Liver (tissue), 3 donors: ENCODE measurements around the gene LRRC74B.

Source experiments
- ATF3 ChIP-seq: IDR thresholded peaks from 2 replicates; pipeline ENCODE4 v1.6.1; 2016; ENCODE audit warnings: antibody characterized with exemption
- FOXA1 ChIP-seq: IDR thresholded peaks from 2 replicates; pipeline ENCODE4 v1.6.1; 2016; ENCODE audit warnings: antibody characterized with exemption
- HNF4G ChIP-seq: IDR thresholded peaks from 2 replicates; pipeline ENCODE4 v1.6.1; 2016; ENCODE audit warnings: antibody characterized with exemption
- JUND ChIP-seq, 2 donors: IDR thresholded peaks; 2 replicates each; pipeline ENCODE4 v1.6.1; 2016; ENCODE audit warnings: antibody characterized with exemption in 2 of 2
- RAD21 ChIP-seq, 2 donors: IDR thresholded peaks; 2 replicates each; pipeline ENCODE4 v1.6.1; 2016; ENCODE audit warnings: antibody characterized with exemption in 2 of 2, mild to moderate bottlenecking in 2 of 2
- REST ChIP-seq: IDR thresholded peaks from 2 replicates; pipeline ENCODE4 v1.6.1; 2016; ENCODE audit warnings: antibody characterized with exemption, mild to moderate bottlenecking
- RXRA ChIP-seq, 2 donors: IDR thresholded peaks; 2 replicates each; pipeline ENCODE4 v1.6.1; 2017 to 2018; ENCODE audit warnings: antibody characterized with exemption in 2 of 2, mild to moderate bottlenecking in 1 of 2
- SP1 ChIP-seq: IDR thresholded peaks from 2 replicates; pipeline ENCODE4 v1.6.1; 2018; ENCODE audit warnings: antibody characterized with exemption, mild to moderate bottlenecking
- TAF1 ChIP-seq: conservative IDR thresholded peaks from 2 replicates; pipeline ENCODE4 v1.6.1; 2016; ENCODE audit warnings: antibody characterized with exemption, mild to moderate bottlenecking
- YY1 ChIP-seq: IDR thresholded peaks from 2 replicates; pipeline ENCODE4 v1.6.1; 2016; ENCODE audit warnings: antibody characterized with exemption, mild to moderate bottlenecking
- TF ChIP-seq, protein P1 (sequence below): fragments of 150-350 bp; IDR thresholded peaks from 2 replicates; pipeline ENCODE4 v1.5.1; 2017; ENCODE audit warnings: improper control_type of control experiment, low read depth, low read length; ENCODE audit not compliant: missing input control
- TF ChIP-seq, protein P2 (sequence below): IDR thresholded peaks from 2 replicates; pipeline ENCODE4 v1.6.1; 2016; ENCODE audit warnings: antibody characterized with exemption
- donor health status: healthy.
- donor health status: healthy.

- TF ChIP-seq HNF4G (no peak), FOXA1 (no peak), RXRA (IDR thresholded peaks at IDR 0.05) (no peak), RAD21 (IDR thresholded peaks at IDR 0.05) (no peak), TAF1 (no peak), ATF3 (no peak), JUND (IDR thresholded peaks at IDR 0.05) (no peak), SP1 (no peak), YY1 (no peak), REST (no peak)
- TF ChIP-seq, protein P1, sequence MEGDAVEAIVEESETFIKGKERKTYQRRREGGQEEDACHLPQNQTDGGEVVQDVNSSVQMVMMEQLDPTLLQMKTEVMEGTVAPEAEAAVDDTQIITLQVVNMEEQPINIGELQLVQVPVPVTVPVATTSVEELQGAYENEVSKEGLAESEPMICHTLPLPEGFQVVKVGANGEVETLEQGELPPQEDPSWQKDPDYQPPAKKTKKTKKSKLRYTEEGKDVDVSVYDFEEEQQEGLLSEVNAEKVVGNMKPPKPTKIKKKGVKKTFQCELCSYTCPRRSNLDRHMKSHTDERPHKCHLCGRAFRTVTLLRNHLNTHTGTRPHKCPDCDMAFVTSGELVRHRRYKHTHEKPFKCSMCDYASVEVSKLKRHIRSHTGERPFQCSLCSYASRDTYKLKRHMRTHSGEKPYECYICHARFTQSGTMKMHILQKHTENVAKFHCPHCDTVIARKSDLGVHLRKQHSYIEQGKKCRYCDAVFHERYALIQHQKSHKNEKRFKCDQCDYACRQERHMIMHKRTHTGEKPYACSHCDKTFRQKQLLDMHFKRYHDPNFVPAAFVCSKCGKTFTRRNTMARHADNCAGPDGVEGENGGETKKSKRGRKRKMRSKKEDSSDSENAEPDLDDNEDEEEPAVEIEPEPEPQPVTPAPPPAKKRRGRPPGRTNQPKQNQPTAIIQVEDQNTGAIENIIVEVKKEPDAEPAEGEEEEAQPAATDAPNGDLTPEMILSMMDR, result no peak
- TF ChIP-seq, protein P2, sequence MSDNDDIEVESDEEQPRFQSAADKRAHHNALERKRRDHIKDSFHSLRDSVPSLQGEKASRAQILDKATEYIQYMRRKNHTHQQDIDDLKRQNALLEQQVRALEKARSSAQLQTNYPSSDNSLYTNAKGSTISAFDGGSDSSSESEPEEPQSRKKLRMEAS, result no peak
Measured at GRCh38 chr22:21092797-21093554, 47.2 kb downstream of the LRRC74B start.
